IMR-90 (cell line): Measurements from ENCODE around the gene VASH1. TPM values are rescaled to one million over a fixed set of nuclear protein-coding genes. Genes with fewer than 3 reads are reported as not detected.

Experiments used
- ATAC-seq: fragments of 200-7000 bp; cut with Tn5 transposase; 2 replicates; pipeline ENCODE4 v1.9.1; 2020; ENCODE audit warnings: low read depth, mild to moderate bottlenecking, moderate library complexity
- BruUV-seq: library from RNA; stranded (reverse); fragments of 400-500 nt; replicated peaks from 2 replicates; lab custom pipeline; 2021; lab: Mats Ljungman, UMichigan
- CTCF ChIA-PET: fragments of 300-600 bp; formaldehyde crosslinking; extraction: SDS; loops from one replicate; lab custom pipeline; 2021; ENCODE audit warnings: antibody characterized with exemption; lab: Yijun Ruan, JAX
- POLR2A ChIA-PET: fragments of 300-600 bp; sonication (Branson Sonifier 250); formaldehyde crosslinking; loops from one replicate; lab custom pipeline; 2022; ENCODE audit warnings: antibody characterized with exemption; ENCODE audit not compliant: unreplicated experiment; lab: Charles Lee
- DNase-seq: peaks from one replicate; pipeline ENCODE4 v3.0.0; 2013
- H2AFZ ChIP-seq: replicated peaks from 2 replicates; pipeline ENCODE3; 2013; ENCODE audit warnings: low read length, mild to moderate bottlenecking; ENCODE audit not compliant: poor library complexity
- H2AK5ac ChIP-seq: 2 replicates; pipeline ENCODE4 v1.6.1; 2013; ENCODE audit warnings: low read depth, low read length, inconsistent platforms
- H2AK9ac ChIP-seq: replicated peaks from 2 replicates; pipeline ENCODE3; 2013; ENCODE audit warnings: mild to moderate bottlenecking, low read depth, low read length, moderate library complexity; ENCODE audit not compliant: poor library complexity
- H2BK120ac ChIP-seq: 2 replicates; pipeline ENCODE4 v1.6.1; 2013; ENCODE audit warnings: low read depth, low read length, inconsistent platforms
- H2BK15ac ChIP-seq: 3 replicates; pipeline ENCODE4 v1.6.1; 2013; ENCODE audit warnings: low read depth, low read length, inconsistent platforms
- H2BK20ac ChIP-seq: 2 replicates; pipeline ENCODE4 v1.6.1; 2013; ENCODE audit warnings: low read depth, mild to moderate bottlenecking, inconsistent platforms, low read length, moderate library complexity
- H2BK5ac ChIP-seq: 2 replicates; pipeline ENCODE4 v1.6.1; 2013; ENCODE audit warnings: mild to moderate bottlenecking, low read depth, low read length, inconsistent platforms; ENCODE audit not compliant: poor library complexity, severe bottlenecking
- H3K14ac ChIP-seq: replicated peaks from 2 replicates; pipeline ENCODE4 v1.6.1; 2013; ENCODE audit warnings: low read depth, low read length, inconsistent platforms
- H3K18ac ChIP-seq: 2 replicates; pipeline ENCODE4 v1.6.1; 2013; ENCODE audit warnings: low read depth, low read length, control low read depth
- H3K23ac ChIP-seq: 2 replicates; pipeline ENCODE4 v1.6.1; 2013; ENCODE audit warnings: low read depth, low read length, inconsistent platforms
- H3K27ac ChIP-seq: 2 replicates; pipeline ENCODE4 v1.5.1; 2013; ENCODE audit warnings: mild to moderate bottlenecking, control low read depth, low read length; ENCODE audit not compliant: insufficient read depth
- H3K27me3 ChIP-seq: 2 replicates; pipeline ENCODE4 v1.6.1; 2013; ENCODE audit warnings: low read length; ENCODE audit not compliant: control insufficient read depth, insufficient read depth
- H3K36me3 ChIP-seq: 2 replicates; pipeline ENCODE4 v1.6.1; 2013; ENCODE audit warnings: low read length, mixed read lengths; ENCODE audit not compliant: control insufficient read depth, insufficient read depth
- H3K4ac ChIP-seq: 2 replicates; pipeline ENCODE4 v1.6.1; 2013; ENCODE audit warnings: low read depth, low read length, inconsistent platforms
- H3K4me1 ChIP-seq: 2 replicates; pipeline ENCODE4 v1.6.1; 2013; ENCODE audit warnings: low read length, mixed read lengths; ENCODE audit not compliant: control insufficient read depth, insufficient read depth
- H3K4me2 ChIP-seq: 2 replicates; pipeline ENCODE4 v1.6.1; 2013; ENCODE audit warnings: low read depth, mild to moderate bottlenecking, control low read depth, low read length, moderate library complexity
- H3K4me3 ChIP-seq: 2 replicates; pipeline ENCODE4 v1.5.1; 2013; ENCODE audit warnings: low read depth, mild to moderate bottlenecking, control low read depth, low read length, moderate library complexity; ENCODE audit not compliant: insufficient read depth
- H3K56ac ChIP-seq: 2 replicates; pipeline ENCODE4 v1.6.1; 2013; ENCODE audit warnings: low read length, inconsistent platforms; ENCODE audit not compliant: insufficient read depth; ENCODE audit errors: extremely low read depth
- H3K79me1 ChIP-seq, 2 experiments: 2 replicates each; pipeline ENCODE4 v1.6.1; 2013; ENCODE audit warnings: low read length in 2 of 2, inconsistent platforms in 1 of 2, low read depth in 1 of 2
- H3K9ac ChIP-seq: 2 replicates; pipeline ENCODE4 v1.6.1; 2013; ENCODE audit warnings: low read depth, low read length, control low read depth
- H3K9me1 ChIP-seq: 2 replicates; pipeline ENCODE4 v1.6.1; 2013; ENCODE audit warnings: low read length, inconsistent platforms; ENCODE audit not compliant: insufficient read depth
- H3K9me3 ChIP-seq: 2 replicates; pipeline ENCODE4 v1.6.1; 2013; ENCODE audit warnings: low read length; ENCODE audit not compliant: control insufficient read depth, insufficient read depth
- H4K20me1 ChIP-seq: 2 replicates; pipeline ENCODE4 v1.6.1; 2013; ENCODE audit warnings: low read length, inconsistent platforms; ENCODE audit not compliant: insufficient read depth
- H4K5ac ChIP-seq: 2 replicates; pipeline ENCODE4 v1.6.1; 2013; ENCODE audit warnings: mild to moderate bottlenecking, low read depth, low read length, control low read depth
- H4K8ac ChIP-seq, 2 experiments: 2 replicates each; pipeline ENCODE4 v1.6.1; 2013; ENCODE audit warnings: low read depth in 2 of 2, low read length in 2 of 2, control low read depth in 1 of 2, inconsistent platforms in 1 of 2
- H4K91ac ChIP-seq: 2 replicates; pipeline ENCODE4 v1.6.1; 2013; ENCODE audit warnings: low read depth, low read length, inconsistent platforms; ENCODE audit not compliant: insufficient read depth
- BHLHE40 ChIP-seq: fragments of 150-350 bp; IDR thresholded peaks from 2 replicates; pipeline ENCODE4 v1.6.1; 2016; ENCODE audit warnings: mild to moderate bottlenecking, low read depth, low read length
- CEBPB ChIP-seq: IDR thresholded peaks from 2 replicates; pipeline ENCODE4 v1.6.1; 2012; ENCODE audit warnings: low read depth, low read length, improper control_type of control experiment
- CHD1 ChIP-seq: IDR thresholded peaks from 2 replicates; pipeline ENCODE4 v1.6.1; 2012; ENCODE audit warnings: low read depth, low read length, improper control_type of control experiment
- CTCF ChIP-seq: conservative IDR thresholded peaks from 2 replicates; pipeline ENCODE4 v1.5.1; 2012; ENCODE audit warnings: mild to moderate bottlenecking, low read depth, low read length, improper control_type of control experiment
- ELK1 ChIP-seq: fragments of 150-350 bp; IDR thresholded peaks from 2 replicates; pipeline ENCODE4 v1.6.1; 2016; ENCODE audit warnings: low read depth, mild to moderate bottlenecking, low read length, moderate library complexity, borderline replicate concordance
- FOS ChIP-seq: fragments of 150-350 bp; IDR thresholded peaks from 2 replicates; pipeline ENCODE4 v1.6.1; 2016; ENCODE audit warnings: low read depth, low read length
- MAFK ChIP-seq: IDR thresholded peaks from 2 replicates; pipeline ENCODE4 v1.6.1; 2012; ENCODE audit warnings: low read depth, low read length, improper control_type of control experiment
- MAZ ChIP-seq: IDR thresholded peaks from 2 replicates; pipeline ENCODE4 v1.6.1; 2012; ENCODE audit warnings: low read depth, mild to moderate bottlenecking, low read length, improper control_type of control experiment, moderate library complexity, borderline replicate concordance
- MXI1 ChIP-seq: IDR thresholded peaks from 2 replicates; pipeline ENCODE4 v1.6.1; 2012; ENCODE audit warnings: low read depth, mild to moderate bottlenecking, low read length, moderate library complexity, borderline replicate concordance
- NFE2L2 ChIP-seq: fragments of 150-350 bp; IDR thresholded peaks from 2 replicates; pipeline ENCODE4 v1.6.1; 2016; ENCODE audit warnings: low read depth, mild to moderate bottlenecking, low read length
- POLR2A ChIP-seq: IDR thresholded peaks from 2 replicates; pipeline ENCODE4 v1.6.1; 2012; ENCODE audit warnings: mild to moderate bottlenecking, low read depth, low read length
- RAD21 ChIP-seq: IDR thresholded peaks from 2 replicates; pipeline ENCODE4 v1.6.1; 2012; ENCODE audit warnings: low read length, improper control_type of control experiment
- RCOR1 ChIP-seq: IDR thresholded peaks from 2 replicates; pipeline ENCODE4 v1.6.1; 2012; ENCODE audit warnings: mild to moderate bottlenecking, low read length, improper control_type of control experiment; ENCODE audit not compliant: insufficient replicate concordance
- RFX5 ChIP-seq: IDR thresholded peaks from 2 replicates; pipeline ENCODE4 v1.8.0; 2012; ENCODE audit warnings: low read depth, mild to moderate bottlenecking, low read length, moderate library complexity
- SMC3 ChIP-seq: fragments of 150-350 bp; IDR thresholded peaks from 2 replicates; pipeline ENCODE4 v1.6.1; 2016; ENCODE audit warnings: low read depth, mild to moderate bottlenecking, antibody characterized with exemption, low read length, moderate library complexity
- USF2 ChIP-seq: fragments of 150-350 bp; IDR thresholded peaks from 2 replicates; pipeline ENCODE4 v1.6.1; 2017; ENCODE audit warnings: mild to moderate bottlenecking, antibody characterized with exemption, low read length, low read depth
- WGBS, 2 experiments: methylation state at CpG; one replicate each; pipeline versions ENCODE4 v1.1.5 to v1.1.7; 2013; ENCODE audit warnings: missing lambda C conversion rate in 2 of 2; ENCODE audit not compliant: insufficient read length in 1 of 2; ENCODE audit errors: extremely low coverage in 2 of 2; 5-methylcytosine and 5-hydroxymethylcytosine counted together
- dilution Hi-C: fragments of 300-500 bp; cut with HindIII; formaldehyde crosslinking; loops from one replicate; pipeline ENCODE4 v1.14.3; 2018; ENCODE audit warnings: low sequenced_read_pairs; ENCODE audit not compliant: unreplicated experiment
- in situ Hi-C: fragments of 300-500 bp; cut with MboI; formaldehyde crosslinking; loops from 3 replicates; pipeline ENCODE4 v1.14.3; 2019; ENCODE audit warnings: low sequenced_read_pairs, inconsistent platforms, mixed read lengths
- intact Hi-C: fragments of 100-400 bp; cut with micrococcal nuclease; formaldehyde crosslinking; loops from 2 replicates; pipeline ENCODE4 v1.10.0; 2022
- polyA plus RNA-seq, 3 experiments: library from polyadenylated mRNA; depleted of rRNA; stranded (reverse); fragments of >200 nt; gene quantifications; 2 replicates each; pipeline ENCODE4 v1.2.3, GENCODE V29; 2012; ENCODE audit warnings: low replicate concordance in 1 of 3
- total RNA-seq: library from RNA; depleted of rRNA; stranded (reverse); fragments of >200 nt; gene quantifications from 2 replicates; pipeline ENCODE4 v1.2.3, GENCODE V29; 2012

VASH1 gene
- total and polyA plus RNA-seq, 2 of the 4 experiments (the other 2 are of a cell fraction), result 2.0 to 9.5 TPM

- no peak within 1 kb of the TSS for H2AK5ac ChIP-seq
- no peak within 1 kb of the TSS for H3K56ac ChIP-seq
- no peaks in the 10 kb centered on the region for H3K79me1 ChIP-seq
- TF ChIP-seq MAZ (no peak), RCOR1 (no peak), NFE2L2 (no peak), POLR2A (no peak), BHLHE40 (no peak), MXI1 (no peak), MAFK (no peak), FOS (no peak), USF2 (no peak), CEBPB (no peak), RFX5 (no peak), CHD1 (no peak), SMC3 (no peak), CTCF (no peak), ELK1 (no peak), RAD21 (no peak)
- H3K27me3 ChIP-seq, result peaks cover 18% of the 10 kb centered on the region
- no peak within 1 kb of the TSS for H3K18ac ChIP-seq
- ChIA-PET POLR2A (no interaction called here), CTCF (no interaction called here)
- H4K5ac ChIP-seq, result no peak within 1 kb of the TSS
- H3K14ac ChIP-seq, result no peak within 1 kb of the TSS
- H3K9me1 ChIP-seq, result no peaks in the 10 kb centered on the region
- H3K9ac ChIP-seq, result no peak within 1 kb of the TSS
- H2BK5ac ChIP-seq, result no peak within 1 kb of the TSS
- DNase-seq (no peak), ATAC-seq (no peak)
- no peak within 1 kb of the TSS for H3K4me3 ChIP-seq
- H2AK9ac ChIP-seq, result no peak within 1 kb of the TSS
- H2BK120ac ChIP-seq, result no peak within 1 kb of the TSS
- no peak within 1 kb of the TSS for H3K4ac ChIP-seq
- H3K4me1 ChIP-seq, result no peaks in the 10 kb centered on the region
- no peaks in the 10 kb centered on the region for H3K36me3 ChIP-seq
- H2BK15ac ChIP-seq, result no peak within 1 kb of the TSS
- BruUV-seq, result no TSS peak
- intact Hi-C loops, result no loop called here
- WGBS, 2 experiments, result no CpG with 5 or more reads among the region's 2 CpGs
- H3K27ac ChIP-seq, result no peak within 1 kb of the TSS
- no peak within 1 kb of the TSS for H3K4me2 ChIP-seq
- H2BK20ac ChIP-seq, result no peak within 1 kb of the TSS
- dilution Hi-C loops, result no loop called here
- no peak within 1 kb of the TSS for H4K91ac ChIP-seq
- H3K9me3 ChIP-seq, result no peaks in the 10 kb centered on the region
- H3K23ac ChIP-seq, result no peak within 1 kb of the TSS
- H2AFZ ChIP-seq, result no peak within 1 kb of the TSS
- in situ Hi-C loops, result no loop called here
- H4K20me1 ChIP-seq, result no peaks in the 10 kb centered on the region
- no peak within 1 kb of the TSS for H4K8ac ChIP-seq
These were observed 64.9 kb downstream of the VASH1 start, which contains the start of gene LRRC74A for GRCh38 chr14:76826122-76826521. LRRC74A (plus strand) TSS chr14:76826408; CDS start chr14:76826698, 290 bp downstream.
